PFSK-1 (cell line): Measurements from ENCODE around the gene FAXDC2.

Source experiments
- FOXP2 ChIP-seq: optimal IDR thresholded peaks from 2 replicates; pipeline ENCODE3; 2011; ENCODE audit warnings: borderline replicate concordance, control low read depth, inconsistent platforms; ENCODE audit not compliant: insufficient read depth; ENCODE audit errors: extremely low read length, extremely low read depth
- POLR2AphosphoS5 ChIP-seq: IDR thresholded peaks from 2 replicates; pipeline ENCODE4 v1.6.1; 2012; ENCODE audit warnings: low read depth, mild to moderate bottlenecking, control low read depth, low read length, moderate library complexity
- REST ChIP-seq, 2 experiments: IDR thresholded peaks; 2 replicates each; pipeline versions ENCODE4 v1.6.1 to v1.8.0; 2011 to 2012; ENCODE audit warnings: low read depth in 2 of 2, low read length in 2 of 2, control low read depth in 1 of 2, inconsistent platforms in 1 of 2, mild to moderate bottlenecking in 1 of 2, moderate library complexity in 1 of 2; ENCODE audit not compliant: insufficient read depth in 1 of 2
- SIN3A ChIP-seq: IDR thresholded peaks from 2 replicates; pipeline ENCODE4 v1.6.1; 2012; ENCODE audit warnings: mild to moderate bottlenecking, low read length, moderate library complexity, borderline replicate concordance; ENCODE audit not compliant: insufficient read depth
- TAF1 ChIP-seq: IDR thresholded peaks from 2 replicates; pipeline ENCODE4 v1.6.1; 2012; ENCODE audit warnings: low read length, control low read depth, borderline replicate concordance; ENCODE audit not compliant: insufficient read depth

FAXDC2 gene

DNA sequence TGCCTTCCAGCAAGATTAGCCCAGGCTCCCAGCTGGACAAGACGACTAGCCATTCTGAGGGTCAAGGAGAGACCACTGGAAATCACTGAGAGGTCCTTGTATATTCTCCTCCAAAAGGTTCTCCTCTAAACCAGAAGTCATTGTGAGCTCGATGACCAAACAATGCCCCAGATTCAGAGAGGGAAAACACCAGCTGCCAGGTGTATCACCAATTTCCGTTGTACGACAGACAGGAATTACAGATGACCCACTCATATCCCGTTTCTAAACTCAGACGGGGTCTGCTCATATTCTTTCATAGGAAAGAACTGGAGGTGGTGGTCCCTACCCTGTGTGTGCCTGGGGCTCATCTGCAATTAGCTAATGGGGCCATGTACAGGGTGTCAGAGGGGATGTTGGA lies 14.2 kb downstream of the FAXDC2 start:
- no peak for TF ChIP-seq REST (IDR thresholded peaks at IDR 0.05; ENCODE audit: insufficient read depth in 1 of 2, low read depth in 2 of 2, low read length in 2 of 2)
- TF ChIP-seq FOXP2, result no peak

GRCh38 chr5:154834053-154834452 lies 16.4 kb downstream of the FAXDC2 start:
- TF ChIP-seq REST (IDR thresholded peaks at IDR 0.05; ENCODE audit: insufficient read depth in 1 of 2, low read depth in 2 of 2, low read length in 2 of 2), result no peak
- TF ChIP-seq TAF1, result no peak
- TF ChIP-seq FOXP2, result no peak
- TF ChIP-seq SIN3A, result no peak
- TF ChIP-seq POLR2AphosphoS5, result no peak

GRCh38 chr5:154831451-154831850 lies 19.0 kb downstream of the FAXDC2 start:
- TF ChIP-seq TAF1, result no peak
- no peak for TF ChIP-seq SIN3A
- no peak for TF ChIP-seq REST (IDR thresholded peaks at IDR 0.05; ENCODE audit: insufficient read depth in 1 of 2, low read depth in 2 of 2, low read length in 2 of 2)

- no peak for TF ChIP-seq REST (IDR thresholded peaks at IDR 0.05; ENCODE audit: insufficient read depth in 1 of 2, low read depth in 2 of 2, low read length in 2 of 2)
- TF ChIP-seq FOXP2, result no peak
- TF ChIP-seq SIN3A, result no peak
- TF ChIP-seq TAF1, result no peak
- no peak for TF ChIP-seq POLR2AphosphoS5
Observed at GRCh38 chr5:154830596-154830995, 19.8 kb downstream of the FAXDC2 start.

GRCh38 chr5:154830219-154830595 lies 20.2 kb downstream of the FAXDC2 start:
- TF ChIP-seq POLR2AphosphoS5, result no peak

- no peak for TF ChIP-seq REST (IDR thresholded peaks at IDR 0.05; ENCODE audit: insufficient read depth in 1 of 2, low read depth in 2 of 2, low read length in 2 of 2)
- TF ChIP-seq SIN3A, result no peak
Observed at GRCh38 chr5:154829589-154830218, 20.7 kb downstream of the FAXDC2 start.
